DND-41 (cell line): ENCODE measurements around the gene EXD3.

ENCODE experiments used
- EZH2 ChIP-seq: IDR thresholded peaks from 3 replicates; pipeline ENCODE4 v1.6.1; 2012; ENCODE audit warnings: borderline replicate concordance, low read depth, mild to moderate bottlenecking, moderate library complexity, low read length, inconsistent platforms; ENCODE audit not compliant: severe bottlenecking
- TF ChIP-seq, protein P1 (sequence below): IDR thresholded peaks from 2 replicates; pipeline ENCODE4 v1.5.1; 2012; ENCODE audit warnings: borderline replicate concordance, low read length, moderate library complexity, mild to moderate bottlenecking; ENCODE audit not compliant: poor library complexity, severe bottlenecking; ENCODE audit errors: extremely low read depth

DNA sequence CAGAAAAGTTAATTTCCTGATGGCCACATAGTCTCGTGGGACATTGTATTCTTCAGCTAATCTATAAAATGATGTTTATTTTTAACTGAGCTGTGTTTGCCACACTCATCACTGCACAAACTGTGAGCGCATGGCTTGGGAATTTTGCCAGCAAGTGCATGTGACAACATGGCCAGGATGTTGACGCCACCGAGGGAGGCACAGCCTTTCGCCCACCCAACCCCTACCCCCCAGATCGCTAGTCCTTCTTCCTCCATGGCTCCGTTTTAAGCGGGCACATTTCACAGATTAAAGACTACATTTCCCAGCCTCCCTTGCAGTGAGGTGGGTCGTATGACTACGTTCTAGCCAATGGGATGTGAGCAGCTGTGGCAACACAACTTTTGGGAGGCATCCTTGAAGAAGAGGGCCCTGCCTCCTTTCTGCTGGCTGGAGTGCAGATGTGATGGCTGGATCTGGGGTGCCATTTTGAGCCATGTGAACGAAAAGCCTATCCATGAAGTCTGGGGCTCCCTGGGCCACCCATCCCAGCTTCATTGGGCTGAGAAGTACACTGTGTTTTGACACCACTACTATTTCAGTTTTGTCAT lies 128.8 kb downstream of the EXD3 start:
- TF ChIP-seq, protein P1, sequence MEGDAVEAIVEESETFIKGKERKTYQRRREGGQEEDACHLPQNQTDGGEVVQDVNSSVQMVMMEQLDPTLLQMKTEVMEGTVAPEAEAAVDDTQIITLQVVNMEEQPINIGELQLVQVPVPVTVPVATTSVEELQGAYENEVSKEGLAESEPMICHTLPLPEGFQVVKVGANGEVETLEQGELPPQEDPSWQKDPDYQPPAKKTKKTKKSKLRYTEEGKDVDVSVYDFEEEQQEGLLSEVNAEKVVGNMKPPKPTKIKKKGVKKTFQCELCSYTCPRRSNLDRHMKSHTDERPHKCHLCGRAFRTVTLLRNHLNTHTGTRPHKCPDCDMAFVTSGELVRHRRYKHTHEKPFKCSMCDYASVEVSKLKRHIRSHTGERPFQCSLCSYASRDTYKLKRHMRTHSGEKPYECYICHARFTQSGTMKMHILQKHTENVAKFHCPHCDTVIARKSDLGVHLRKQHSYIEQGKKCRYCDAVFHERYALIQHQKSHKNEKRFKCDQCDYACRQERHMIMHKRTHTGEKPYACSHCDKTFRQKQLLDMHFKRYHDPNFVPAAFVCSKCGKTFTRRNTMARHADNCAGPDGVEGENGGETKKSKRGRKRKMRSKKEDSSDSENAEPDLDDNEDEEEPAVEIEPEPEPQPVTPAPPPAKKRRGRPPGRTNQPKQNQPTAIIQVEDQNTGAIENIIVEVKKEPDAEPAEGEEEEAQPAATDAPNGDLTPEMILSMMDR = no peak
- TF ChIP-seq EZH2 = no peak
